Measurements from ENCODE around the gene ISG20. TPM values are rescaled to one million over a fixed set of nuclear protein-coding genes. Genes with fewer than 3 reads are reported as not detected.

The ISG20 gene
- total and polyA plus RNA-seq, 2 of the 8 experiments (the other 6 are each of a cell fraction or from before 2014, with no cell fraction given): 2.9 to 5.2 TPM

DNA sequence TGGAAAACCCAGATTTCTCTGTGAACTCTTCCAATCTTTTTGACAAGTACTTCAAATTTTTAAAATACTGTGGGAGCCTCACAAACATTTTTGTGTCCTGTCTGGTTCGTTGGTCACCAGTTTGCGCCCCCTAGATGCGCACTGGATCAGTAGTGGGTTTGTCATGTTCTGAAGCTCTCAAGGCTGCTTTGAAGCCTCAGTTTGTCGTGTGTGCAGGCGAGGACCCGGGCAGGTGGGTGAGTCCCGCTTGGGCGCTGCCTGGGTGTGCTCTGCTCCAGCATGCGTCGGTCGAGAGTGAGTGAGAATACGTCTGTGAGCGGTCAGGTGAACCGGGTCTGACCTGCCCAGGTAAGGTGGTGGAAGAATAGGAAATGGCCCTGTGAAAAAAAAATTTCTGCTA, 34.9 kb upstream of the ISG20 start:
- Histone ChIP-seq H3K18ac (ENCODE audit: extremely low read depth, low read length) (no peak overlapping the region), H4K91ac (replicated peaks; ENCODE audit: insufficient read length, low read length) (no peak overlapping the region), H2BK20ac (ENCODE audit: low read length) (0 out of 2 replicates have a peak overlapping the region, but pooled peaks have one; percentile 4), H2BK5ac (ENCODE audit: low read depth, low read length) (no peak overlapping the region), H3K27ac (ENCODE audit: low read depth, low read length) (no peak overlapping the region), H4K8ac (ENCODE audit: extremely low read depth, insufficient read depth, low read length) (no peak overlapping the region), H3K56ac (replicated peaks; ENCODE audit: insufficient read length, low read depth, low read length) (no peak overlapping the region), H3K4ac (replicated peaks; ENCODE audit: insufficient read length, low read depth, low read length) (no peak overlapping the region), H3K14ac (ENCODE audit: insufficient read length) (no peak overlapping the region), H3K4me1 (replicated peaks in 1 of 4; ENCODE audit: control insufficient read depth in 3 of 4, insufficient read depth in 4 of 4, low read length in 3 of 4) (peaks cover 4 to 24% (median 16%) of the 10 kb centered on the region in 4 experiments), H3K4me3 (ENCODE audit: extremely low read depth in 1 of 4, insufficient read depth in 2 of 4, low read depth in 3 of 4, low read length in 4 of 4) (peak overlapping the region in 3 of 4 experiments; percentile 48 to 61 (median 57); a peak in 6 of 8 replicates), H3K23me2 (ENCODE audit: low read depth, low read length) (peaks cover 25% of the 10 kb centered on the region; the same call in 1 of the 2 replicates), H2BK15ac (ENCODE audit: low read length) (no peak overlapping the region), H3K9me3 (ENCODE audit: insufficient read depth in 2 of 2, low read depth in 1 of 2, low read length in 1 of 2) (no peaks in the 10 kb centered on the region), H3K36me3 (ENCODE audit: control insufficient read depth in 2 of 4, insufficient read depth in 4 of 4, low read length in 3 of 4) (no peaks in the 10 kb centered on the region), H2BK120ac (replicated peaks; ENCODE audit: low read depth, low read length) (no peak overlapping the region), H4K5ac (ENCODE audit: insufficient read length, low read depth, low read length) (no peak overlapping the region), H3K9ac (replicated peaks in 1 of 4; ENCODE audit: extremely low read depth in 1 of 4, low read depth in 3 of 4, low read length in 3 of 4) (no peak overlapping the region), H3K23ac (ENCODE audit: insufficient read length) (no peak overlapping the region), H2BK12ac (ENCODE audit: low read depth, low read length) (no peak overlapping the region; the same call in 1 of the 2 replicates), H3K79me1 (ENCODE audit: low read depth, low read length) (no peaks in the 10 kb centered on the region), H4K20me1 (replicated peaks in 1 of 2; ENCODE audit: control insufficient read depth in 1 of 2, insufficient read depth in 2 of 2, low read length in 2 of 2) (peaks cover 0 to 7% of the 10 kb centered on the region in 2 experiments), H3K4me2 (ENCODE audit: insufficient read depth in 1 of 2, low read depth in 2 of 2, low read length in 2 of 2) (peak overlapping the region; percentile 94 to 95), H2AFZ (ENCODE audit: low read length) (no peak overlapping the region), H3K27me3 (replicated peaks in 1 of 4; ENCODE audit: control insufficient read depth in 3 of 4, extremely low read depth in 1 of 4, insufficient read depth in 3 of 4, low read length in 3 of 4) (peaks cover 31 to 58% (median 47%) of the 10 kb centered on the region in 4 experiments), H3K79me2 (ENCODE audit: control insufficient read depth in 1 of 2, insufficient read depth in 2 of 2, low read length in 2 of 2) (no peaks in the 10 kb centered on the region), H2AK5ac (ENCODE audit: low read depth, low read length) (no peak overlapping the region)
- ChIA-PET POLR2A (ENCODE audit: partially characterized antibody) (no interaction called here), CTCF (ENCODE audit: partially characterized antibody) (interaction anchor here (0.8 to 1.3 kb wide), 6 partner anchors 17 to 356 kb away, joined by 3 to 4 read pairs (median 3); no protein-coding TSS in a partner anchor)
- WGBS, 2 experiments (ENCODE audit: extremely low coverage in 1 of 2, insufficient coverage in 1 of 2, insufficient read length in 1 of 2, insufficient replicate concordance in 2 of 2, low coverage in 1 of 2, low lambda C conversion rate in 2 of 2, missing lambda C conversion rate in 1 of 2): 9% methylated on average over 14 of the region's 14 CpGs; no CpG with 5 or more reads in 1 of the 2 experiments
- FAIRE-seq (peak; percentile 13), DNase-seq (ENCODE audit: low read depth in 1 of 2, low spot score in 2 of 2) (no peak)
- TF ChIP-seq ASH2L (IDR thresholded peaks at IDR 0.05; ENCODE audit: low read length) (no peak), CTCF (IDR thresholded peaks at IDR 0.05; ENCODE audit: control extremely low read depth in 1 of 3, insufficient read depth in 1 of 3, low read depth in 1 of 3, low read length in 3 of 3) (peak in 1 of 3 experiments; percentile 27; a peak in 1 of 4 replicates)
